GM15510 (cell line): ENCODE data around the gene ADAM12.

Experiments
- POLR2A ChIP-seq: IDR thresholded peaks from 3 replicates; pipeline ENCODE4 v1.6.1; 2011; ENCODE audit warnings: borderline replicate concordance; ENCODE audit not compliant: insufficient read length; ENCODE audit errors: extremely low read depth

Gene ADAM12

DNA sequence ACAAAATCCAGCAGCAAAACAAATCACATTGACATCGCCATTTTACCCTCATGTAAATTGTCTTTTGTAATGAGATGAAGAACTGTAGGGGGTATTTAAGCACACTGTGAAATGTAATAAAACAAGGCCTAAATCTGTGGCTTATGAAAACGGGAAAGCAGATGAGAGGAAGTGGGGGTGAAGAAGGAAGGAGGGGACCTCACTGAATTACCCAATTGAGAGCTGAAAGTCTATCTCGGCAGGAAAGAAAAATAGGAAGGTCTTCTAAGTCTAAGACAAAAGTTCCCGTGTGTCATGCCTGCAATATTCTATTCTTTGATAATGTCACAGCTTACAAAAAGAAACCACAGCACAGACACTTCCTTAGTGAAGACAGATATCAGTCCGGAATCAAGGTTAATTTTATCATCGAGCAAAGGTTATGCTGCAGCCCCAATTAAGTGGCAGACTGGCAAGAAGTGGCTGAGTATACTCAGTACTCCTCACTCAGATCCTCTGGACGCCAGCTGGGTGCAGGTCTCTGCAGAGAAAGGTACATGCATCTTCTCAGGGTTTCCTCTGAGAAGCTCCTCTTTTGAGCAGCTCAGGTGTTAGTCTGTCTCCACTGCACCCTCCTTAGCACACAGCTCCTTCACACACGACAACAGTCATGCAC is 252.2 kb downstream of the ADAM12 start:
- TF ChIP-seq POLR2A: no peak

DNA sequence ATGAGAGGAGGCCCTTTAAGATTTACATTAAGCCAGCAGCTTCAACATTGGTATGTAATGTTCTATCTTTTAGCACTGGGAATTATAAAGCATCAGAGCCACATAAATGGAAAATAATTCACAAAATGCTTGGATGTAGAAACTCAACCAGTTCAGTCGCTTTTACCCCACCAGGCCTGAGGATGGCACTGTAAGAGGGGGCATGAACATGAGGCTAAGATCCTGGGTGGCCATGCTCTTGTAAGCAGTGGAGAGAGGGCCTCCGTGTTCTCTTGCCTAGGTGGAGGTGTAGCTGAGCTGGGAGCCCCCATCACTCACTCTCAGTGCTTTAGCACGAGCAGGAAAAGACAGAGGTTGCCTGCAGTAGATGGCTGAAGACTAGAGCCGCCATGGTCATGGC is 253.1 kb downstream of the ADAM12 start:
- no peak for TF ChIP-seq POLR2A

DNA sequence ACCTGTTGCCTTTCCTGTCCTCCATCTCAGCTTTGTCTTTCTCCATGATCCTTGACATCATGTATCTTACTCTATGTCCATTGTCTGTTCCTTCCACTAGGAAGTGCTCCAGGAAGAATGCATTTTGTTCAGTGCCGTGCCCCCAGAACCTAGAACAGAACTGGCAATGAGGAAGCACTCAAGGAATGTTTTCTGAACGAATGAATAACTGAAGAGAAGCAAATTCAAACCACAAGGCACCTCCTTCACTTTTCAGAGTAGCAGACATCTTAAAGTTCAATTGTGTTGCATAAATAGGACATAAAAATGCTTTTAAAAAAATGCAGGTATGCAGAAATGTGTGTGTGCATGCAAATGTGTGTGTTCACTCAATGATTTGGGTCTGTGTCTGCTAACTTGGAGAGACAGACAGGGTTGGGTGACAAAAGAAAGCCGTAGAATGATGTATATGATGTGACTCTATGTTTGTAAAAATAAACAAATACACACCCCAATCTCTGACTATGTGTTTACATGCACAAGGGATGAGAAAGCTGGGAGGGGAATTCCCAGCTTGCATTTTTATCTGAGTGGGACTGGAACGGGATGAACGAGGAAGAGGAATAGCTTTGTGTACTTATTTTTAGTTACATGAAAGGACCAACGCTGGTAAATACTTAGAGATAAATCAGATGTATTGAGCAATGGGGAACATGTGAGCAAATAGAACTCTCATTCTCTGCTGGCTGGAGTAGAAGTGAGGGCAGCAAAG is 254.2 kb downstream of the ADAM12 start:
- TF ChIP-seq POLR2A: no peak

DNA sequence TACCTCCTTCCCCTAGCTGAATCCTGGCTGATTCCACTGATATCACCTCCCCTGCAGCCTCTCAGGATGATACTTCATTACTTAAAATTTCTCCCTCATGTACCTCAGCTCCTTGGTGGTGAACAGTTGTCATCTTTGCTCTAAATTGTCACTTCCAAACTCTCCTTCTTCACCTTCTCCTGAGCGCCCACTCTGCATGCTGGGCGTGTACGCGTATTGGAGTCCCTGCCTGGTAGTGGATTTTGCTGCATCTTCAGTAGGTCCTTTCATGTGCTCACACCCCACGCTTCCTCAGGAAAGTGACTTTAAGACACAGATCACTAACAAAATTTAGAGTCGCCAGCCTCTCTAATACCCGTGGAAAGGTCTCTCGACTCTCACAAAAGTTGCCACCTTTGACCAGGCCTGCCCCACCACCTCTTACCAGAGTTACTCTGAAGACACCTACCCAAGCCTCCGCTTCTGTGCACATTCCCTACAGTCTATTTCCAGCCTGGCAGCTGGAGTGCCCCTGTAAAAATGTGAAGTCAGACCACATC is 255.1 kb downstream of the ADAM12 start:
- no peak for TF ChIP-seq POLR2A

DNA sequence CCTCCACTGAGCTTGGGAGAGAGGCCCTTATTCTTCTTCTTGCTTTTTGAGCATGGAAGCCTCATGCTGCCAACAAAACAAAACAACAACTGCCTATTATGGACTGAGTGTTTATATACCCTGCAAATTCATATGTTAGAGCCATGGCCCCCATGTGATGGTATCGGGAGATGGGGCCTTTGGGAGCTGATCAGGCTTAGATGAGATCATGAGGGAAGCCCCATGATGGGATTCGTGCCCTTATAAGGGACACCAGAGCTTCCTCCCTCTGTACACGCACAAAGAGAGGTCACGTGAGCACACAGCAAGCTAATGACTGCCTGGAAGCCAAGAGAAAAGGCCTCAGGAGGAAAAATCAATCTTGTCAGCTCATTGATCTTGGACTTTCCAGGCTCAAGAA is 256.9 kb downstream of the ADAM12 start:
- TF ChIP-seq POLR2A: no peak

DNA sequence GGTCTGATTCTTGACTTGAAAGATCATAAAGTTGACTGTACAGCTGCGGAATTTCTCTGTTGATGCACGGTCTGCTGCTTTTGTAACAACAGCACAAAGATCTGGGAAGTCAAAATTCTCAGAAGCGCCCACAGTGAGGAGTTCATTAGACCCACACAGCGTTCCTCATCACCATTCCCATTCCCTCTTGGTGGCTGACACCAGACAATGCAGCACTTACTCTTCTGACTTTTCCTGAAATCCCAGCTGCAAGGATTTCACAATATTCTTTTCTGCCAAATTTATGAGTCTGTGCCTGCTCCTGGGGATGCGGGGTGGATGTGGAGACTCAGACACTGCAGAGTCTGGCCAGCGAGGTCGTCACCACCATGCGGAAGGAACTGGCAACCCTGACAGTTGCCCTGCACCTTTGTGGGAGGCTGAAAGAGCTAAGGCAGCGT is 258.0 kb downstream of the ADAM12 start:
- no peak for TF ChIP-seq POLR2A

DNA sequence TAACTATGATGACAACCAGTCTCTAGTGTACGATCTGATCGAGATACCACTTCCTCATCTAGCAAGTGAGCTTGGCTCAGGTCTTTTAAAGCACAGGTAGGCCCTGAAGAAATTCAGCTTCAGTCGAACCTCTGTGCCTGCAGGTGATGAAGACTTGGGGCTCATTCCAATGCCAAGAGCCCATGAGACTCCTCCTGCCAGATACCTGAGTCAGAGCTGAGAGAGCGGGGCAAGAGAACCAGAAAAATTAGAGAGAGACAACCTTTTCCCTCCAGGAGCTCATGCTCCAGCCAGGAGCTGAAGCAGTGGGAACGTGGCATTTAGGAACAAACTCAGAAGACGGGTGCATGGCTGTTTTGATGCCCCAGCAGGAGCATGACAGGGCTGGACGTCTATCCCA is 259.3 kb downstream of the ADAM12 start:
- TF ChIP-seq POLR2A: no peak

DNA sequence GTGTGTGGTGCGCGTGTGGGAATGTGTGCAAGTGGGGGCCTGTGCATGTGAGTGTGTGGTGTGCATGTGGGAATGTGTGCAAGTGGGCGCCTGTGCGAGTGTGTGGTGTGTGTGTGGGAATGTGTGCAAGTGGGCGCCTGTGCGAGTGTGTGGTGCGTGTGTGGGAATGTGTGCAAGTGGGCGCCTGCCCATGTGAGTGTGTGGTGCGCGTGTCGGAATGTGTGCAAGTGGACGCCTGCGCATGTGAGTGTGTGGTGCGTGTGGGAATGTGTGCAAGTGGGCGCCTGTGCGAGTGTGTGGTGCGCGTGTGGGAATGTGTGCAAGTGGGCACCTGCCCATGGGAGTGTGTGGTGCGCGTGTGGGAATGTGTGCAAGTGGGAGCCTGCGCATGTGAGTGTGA is 259.7 kb downstream of the ADAM12 start:
- TF ChIP-seq POLR2A: no peak

DNA sequence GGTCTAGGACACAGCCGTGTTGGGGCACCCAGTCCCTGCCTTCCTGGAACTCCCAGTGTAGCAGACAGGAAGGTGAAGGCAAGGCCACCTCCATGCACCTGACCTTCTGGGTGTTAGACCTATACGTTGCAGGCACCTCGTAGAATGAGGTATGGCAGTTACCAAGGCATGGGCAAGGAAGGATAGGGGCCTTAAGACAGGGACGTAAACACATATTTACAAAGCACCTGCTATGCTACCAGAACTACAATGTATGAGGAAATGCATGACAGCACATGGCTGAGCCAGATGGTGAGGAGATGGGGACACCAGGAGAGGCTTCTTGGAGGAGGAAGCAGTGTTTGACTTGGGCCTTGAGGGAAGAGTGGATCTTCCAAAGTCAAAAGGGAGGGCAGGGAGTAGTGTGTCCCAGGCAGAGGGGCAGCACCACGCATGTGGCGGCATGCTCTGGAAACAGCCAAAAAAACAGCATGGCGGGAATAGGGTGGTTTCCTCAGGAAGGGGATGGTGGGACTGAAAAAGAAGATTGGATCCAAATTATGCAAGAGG is 260.7 kb downstream of the ADAM12 start:
- no peak for TF ChIP-seq POLR2A

DNA sequence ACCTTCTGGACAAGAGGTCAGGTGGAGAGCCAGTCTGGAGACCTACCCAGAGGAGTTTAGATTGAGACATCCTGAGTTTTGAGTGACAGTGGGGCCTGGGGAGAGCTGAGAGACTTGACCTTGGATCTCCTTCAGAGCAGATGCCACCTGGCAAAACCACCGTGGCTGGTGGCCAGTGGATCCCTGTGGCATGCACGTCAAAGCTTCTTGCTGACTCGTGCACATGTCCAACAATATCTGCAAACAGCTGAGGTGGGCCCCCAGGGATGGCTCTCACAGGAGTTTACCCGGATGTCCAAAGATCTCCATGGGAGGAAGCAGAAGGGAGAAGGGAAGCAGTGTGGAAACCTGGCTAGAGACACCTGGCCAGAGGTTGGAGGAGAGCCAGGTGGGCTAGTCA is 261.4 kb downstream of the ADAM12 start:
- TF ChIP-seq POLR2A: no peak

DNA sequence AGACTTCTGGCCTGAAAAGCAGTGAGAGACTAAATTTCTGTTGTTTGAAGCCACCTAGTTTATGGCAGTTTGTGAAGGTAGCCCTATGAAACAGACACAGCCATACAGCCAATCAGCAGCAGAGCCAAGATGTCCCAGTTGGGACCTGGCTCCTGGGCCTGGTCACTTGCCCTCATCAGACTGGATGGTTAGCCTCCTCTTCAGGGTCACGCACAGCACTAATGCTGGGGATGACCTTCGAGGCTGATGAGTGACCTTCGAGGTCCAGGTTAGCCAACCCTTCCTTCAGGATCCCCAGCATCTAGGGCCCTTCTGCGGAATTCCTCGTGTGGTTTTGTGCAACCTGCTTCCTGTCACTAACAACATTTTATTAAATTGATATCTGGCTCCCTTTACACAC is 262.3 kb downstream of the ADAM12 start:
- TF ChIP-seq POLR2A: no peak

DNA sequence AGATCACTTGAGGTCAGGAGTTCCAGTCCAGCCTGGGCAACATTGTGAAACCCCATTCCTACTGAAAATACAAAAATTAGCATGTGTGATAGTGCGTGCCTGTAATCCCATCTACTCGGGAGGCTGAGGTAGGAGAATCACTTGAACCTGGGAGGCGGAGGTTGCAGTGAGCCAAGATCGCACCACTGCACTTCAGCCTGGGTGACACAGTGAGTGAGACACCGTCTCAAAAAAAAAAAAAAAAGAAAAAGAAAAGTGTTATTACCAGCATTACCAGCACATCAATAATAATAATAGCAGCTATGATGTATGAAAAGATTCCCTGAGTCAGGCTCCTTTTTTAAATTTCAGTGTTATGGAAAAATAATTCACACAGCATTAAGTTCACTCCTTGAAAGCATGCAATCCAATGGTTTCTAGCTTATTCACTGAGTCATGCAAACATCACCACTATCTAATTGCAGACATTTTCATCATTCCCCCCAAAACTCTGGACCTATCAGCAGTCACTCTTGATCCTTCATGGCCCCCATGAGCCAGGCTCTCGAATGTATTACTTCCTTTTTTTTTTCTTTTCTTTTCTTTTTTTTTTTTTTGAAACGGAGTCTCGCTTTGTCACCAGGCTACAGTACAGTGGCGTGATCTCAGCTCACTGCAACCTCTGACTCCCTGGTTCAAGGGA is 263.5 kb downstream of the ADAM12 start:
- no peak for TF ChIP-seq POLR2A

DNA sequence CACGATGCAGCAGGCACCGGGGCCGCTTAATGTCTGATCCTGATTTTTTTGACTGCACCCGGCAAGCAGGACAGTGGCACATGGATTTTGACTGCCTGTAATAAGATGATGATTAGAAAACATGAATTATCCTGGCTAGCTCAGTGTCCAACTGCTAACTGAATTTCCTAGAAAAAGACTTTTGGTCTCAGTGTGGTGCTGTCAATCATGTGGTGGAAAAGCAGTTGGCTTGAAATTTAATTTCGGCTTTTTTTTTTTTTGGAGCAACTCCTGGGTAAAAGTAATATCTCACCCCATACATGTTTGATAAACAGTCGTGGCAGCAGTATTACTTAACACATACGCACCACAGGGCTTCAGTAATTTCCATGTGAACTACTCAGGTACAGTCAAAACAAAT is 264.2 kb downstream of the ADAM12 start:
- TF ChIP-seq POLR2A: no peak

DNA sequence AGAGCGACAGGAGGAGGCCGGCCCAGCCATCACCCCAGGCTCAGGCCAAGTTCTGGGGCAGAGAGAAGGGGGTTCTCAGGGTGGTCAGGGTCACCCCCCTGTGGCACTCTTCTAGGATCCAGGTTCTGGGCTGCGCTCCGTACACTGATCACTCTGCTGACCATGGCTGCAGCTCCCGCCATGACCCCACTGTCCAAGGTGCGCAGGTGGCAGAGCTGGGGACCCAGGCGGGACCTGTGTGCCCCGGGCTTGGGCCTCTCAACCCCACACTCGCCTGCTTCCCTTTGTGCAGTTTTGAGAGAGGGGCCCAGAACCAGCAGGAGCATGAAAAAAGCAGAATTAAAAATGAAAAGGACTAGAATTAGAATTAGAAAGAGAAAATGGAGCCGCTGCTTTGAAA is 264.8 kb downstream of the ADAM12 start:
- no peak for TF ChIP-seq POLR2A

DNA sequence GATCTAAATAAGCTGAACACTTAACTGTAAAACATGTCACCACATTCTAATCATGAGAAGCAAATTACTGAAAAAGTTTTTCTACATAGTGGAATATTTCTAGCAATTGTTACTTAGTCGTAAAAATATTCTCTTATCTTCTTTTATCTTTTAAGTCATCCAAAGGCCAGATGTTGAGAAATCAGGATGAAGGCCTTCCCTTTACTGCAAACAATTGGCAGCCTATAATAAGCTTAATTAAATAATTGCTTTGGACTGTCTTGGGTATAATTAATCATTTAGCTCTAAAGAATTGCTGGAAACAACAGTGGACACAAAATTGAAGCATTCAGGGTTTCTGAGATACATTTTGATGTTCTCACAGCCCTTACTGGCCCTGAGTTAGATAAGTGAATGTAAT is 265.4 kb downstream of the ADAM12 start:
- no peak for TF ChIP-seq POLR2A

DNA sequence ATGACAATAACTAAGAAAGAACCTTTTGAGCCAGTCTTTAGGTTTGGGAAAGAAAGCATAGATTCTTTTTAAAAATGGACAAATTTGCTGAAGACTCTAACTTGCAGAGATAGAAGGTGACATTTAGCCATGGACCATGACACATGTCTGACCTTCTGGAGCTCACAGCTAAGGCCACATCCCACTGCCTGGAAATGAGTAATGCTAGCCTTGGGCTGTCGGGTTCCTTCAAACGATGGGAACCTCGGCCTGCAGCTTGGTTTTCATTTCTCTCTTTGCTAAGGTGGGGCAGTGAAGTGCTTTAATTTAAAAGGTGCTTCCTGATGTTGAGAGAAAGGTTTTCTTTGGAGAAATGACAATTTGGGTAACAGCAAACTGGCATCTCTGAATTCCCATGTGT is 268.7 kb downstream of the ADAM12 start:
- TF ChIP-seq POLR2A: no peak

DNA sequence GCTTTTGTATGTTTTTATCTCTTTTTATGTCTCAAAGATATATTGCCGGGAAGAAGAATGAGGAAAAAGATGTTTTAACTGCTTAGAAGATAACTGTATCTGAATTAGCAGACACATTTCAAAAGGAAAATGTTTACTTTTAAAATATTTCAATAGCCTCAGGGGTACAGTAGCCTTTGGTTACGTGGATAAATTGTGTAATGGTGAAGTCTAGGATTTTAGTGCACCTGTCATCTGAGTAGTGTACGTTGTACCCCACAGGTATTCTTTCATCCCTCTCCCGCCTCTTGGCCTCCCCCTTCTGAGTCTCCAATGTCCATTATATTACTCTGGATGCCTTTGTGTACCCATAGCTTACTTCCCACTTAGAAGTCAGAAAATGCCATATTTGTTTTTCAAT is 269.8 kb downstream of the ADAM12 start:
- no peak for TF ChIP-seq POLR2A
